ENCODE data around the gene REPS1.

REPS1 gene

GRCh38 chr6:138863321-138863720 is 124.7 kb downstream of the REPS1 start:
- TF ChIP-seq, protein P1, sequence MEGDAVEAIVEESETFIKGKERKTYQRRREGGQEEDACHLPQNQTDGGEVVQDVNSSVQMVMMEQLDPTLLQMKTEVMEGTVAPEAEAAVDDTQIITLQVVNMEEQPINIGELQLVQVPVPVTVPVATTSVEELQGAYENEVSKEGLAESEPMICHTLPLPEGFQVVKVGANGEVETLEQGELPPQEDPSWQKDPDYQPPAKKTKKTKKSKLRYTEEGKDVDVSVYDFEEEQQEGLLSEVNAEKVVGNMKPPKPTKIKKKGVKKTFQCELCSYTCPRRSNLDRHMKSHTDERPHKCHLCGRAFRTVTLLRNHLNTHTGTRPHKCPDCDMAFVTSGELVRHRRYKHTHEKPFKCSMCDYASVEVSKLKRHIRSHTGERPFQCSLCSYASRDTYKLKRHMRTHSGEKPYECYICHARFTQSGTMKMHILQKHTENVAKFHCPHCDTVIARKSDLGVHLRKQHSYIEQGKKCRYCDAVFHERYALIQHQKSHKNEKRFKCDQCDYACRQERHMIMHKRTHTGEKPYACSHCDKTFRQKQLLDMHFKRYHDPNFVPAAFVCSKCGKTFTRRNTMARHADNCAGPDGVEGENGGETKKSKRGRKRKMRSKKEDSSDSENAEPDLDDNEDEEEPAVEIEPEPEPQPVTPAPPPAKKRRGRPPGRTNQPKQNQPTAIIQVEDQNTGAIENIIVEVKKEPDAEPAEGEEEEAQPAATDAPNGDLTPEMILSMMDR (IDR thresholded peaks at IDR 0.05; ENCODE audit: low read depth, low read length, poor library complexity, severe bottlenecking) = no peak
- no peak for TF ChIP-seq EZH2phosphoT487 (IDR thresholded peaks at IDR 0.05; ENCODE audit: borderline replicate concordance, low read length)
- Histone ChIP-seq H3K4me3 (ENCODE audit: low read length) (no peak overlapping the region), H3K27ac (ENCODE audit: low read depth, low read length) (no peak overlapping the region), H3K9me2 (replicated peaks; ENCODE audit: control insufficient read depth, low read length) (no peaks in the 10 kb centered on the region), H4K20me1 (ENCODE audit: control insufficient read depth, insufficient read depth, low read depth, low read length) (no peaks in the 10 kb centered on the region), H3K4me1 (ENCODE audit: control insufficient read depth, low read length) (no peaks in the 10 kb centered on the region), H3K9me3 (ENCODE audit: control insufficient read depth, insufficient read depth, low read length) (no peaks in the 10 kb centered on the region), H3K36me3 (ENCODE audit: control insufficient read depth, low read length) (no peaks in the 10 kb centered on the region), H3F3A (ENCODE audit: control insufficient read depth, insufficient read depth) (no peaks in the 10 kb centered on the region), H3K4me2 (ENCODE audit: low read length) (no peak overlapping the region), H3K79me2 (ENCODE audit: control insufficient read depth, low read length) (no peaks in the 10 kb centered on the region), H3K27me3 (ENCODE audit: control insufficient read depth, low read length) (no peaks in the 10 kb centered on the region; the same call in none of the 2 replicates)

DNA sequence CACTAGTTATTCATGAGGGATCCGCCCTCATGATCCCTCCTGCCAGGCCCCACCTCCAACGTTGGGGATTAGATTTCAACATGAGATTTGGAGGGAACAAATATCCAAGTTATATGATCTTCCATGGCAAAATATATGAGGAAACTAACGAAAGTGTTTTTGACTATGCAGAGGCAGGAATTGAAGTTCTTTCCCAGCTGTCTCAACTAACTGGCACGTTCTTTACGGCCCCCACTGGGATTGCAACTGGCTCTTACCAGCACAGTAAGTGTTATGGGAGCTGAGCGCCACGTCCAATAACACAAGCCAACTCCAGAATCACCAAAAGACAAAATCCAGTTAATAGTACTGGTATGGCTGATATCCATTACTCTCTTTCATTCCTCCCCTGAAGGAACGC is 125.6 kb downstream of the REPS1 start:
- H3K9me3 ChIP-seq (ENCODE audit: control insufficient read depth, insufficient read depth, low read length) = no peaks in the 10 kb centered on the region
- H3F3A ChIP-seq (ENCODE audit: control insufficient read depth, insufficient read depth) = no peaks in the 10 kb centered on the region
- TF ChIP-seq EZH2phosphoT487 (IDR thresholded peaks at IDR 0.05; ENCODE audit: borderline replicate concordance, low read length) = no peak
- TF ChIP-seq, protein P1 (IDR thresholded peaks at IDR 0.05; ENCODE audit: low read depth, low read length, poor library complexity, severe bottlenecking) = no peak
- no peaks in the 10 kb centered on the region; the same call in none of the 2 replicates for H3K27me3 ChIP-seq (ENCODE audit: control insufficient read depth, low read length)
- H3K9me2 ChIP-seq (replicated peaks; ENCODE audit: control insufficient read depth, low read length) = no peaks in the 10 kb centered on the region
- H3K4me1 ChIP-seq (ENCODE audit: control insufficient read depth, low read length) = no peaks in the 10 kb centered on the region
- H4K20me1 ChIP-seq (ENCODE audit: control insufficient read depth, insufficient read depth, low read depth, low read length) = no peaks in the 10 kb centered on the region
- H3K79me2 ChIP-seq (ENCODE audit: control insufficient read depth, low read length) = no peaks in the 10 kb centered on the region
- no peaks in the 10 kb centered on the region for H3K36me3 ChIP-seq (ENCODE audit: control insufficient read depth, low read length)
- no peak overlapping the region for H3K27ac ChIP-seq (ENCODE audit: low read depth, low read length)
- H3K4me2 ChIP-seq (ENCODE audit: low read length) = no peak overlapping the region
- H3K4me3 ChIP-seq (ENCODE audit: low read length) = no peak overlapping the region

DNA sequence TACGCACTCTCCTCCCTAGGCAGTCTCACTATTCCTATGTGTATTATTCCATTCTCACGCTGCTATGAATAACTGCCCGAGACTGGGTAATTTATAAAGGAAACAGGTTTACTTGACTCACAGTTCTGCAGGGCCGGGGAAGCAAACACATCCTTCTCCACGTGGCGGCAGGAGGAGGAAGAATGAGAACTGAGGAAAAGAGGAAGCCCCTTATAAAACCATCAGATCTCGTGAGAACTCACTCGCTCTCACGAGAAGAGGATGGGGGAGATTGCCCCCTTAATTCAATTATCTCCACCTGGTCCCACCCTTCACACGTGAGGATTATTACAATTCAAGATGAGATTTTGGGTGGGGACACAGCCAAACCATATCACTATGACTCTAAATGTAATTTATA is 130.3 kb downstream of the REPS1 start:
- TF ChIP-seq EZH2phosphoT487 (IDR thresholded peaks at IDR 0.05; ENCODE audit: borderline replicate concordance, low read length) = no peak
- TF ChIP-seq, protein P1 (IDR thresholded peaks at IDR 0.05; ENCODE audit: low read depth, low read length, poor library complexity, severe bottlenecking) = no peak
- H3F3A ChIP-seq (ENCODE audit: control insufficient read depth, insufficient read depth) = no peaks in the 10 kb centered on the region

More for the DNA sequence above, 130.3 kb downstream of the REPS1 start:
- Histone ChIP-seq H3K27me3 (ENCODE audit: control insufficient read depth, low read length) (peaks cover 3% of the 10 kb centered on the region), H3K9me2 (replicated peaks; ENCODE audit: control insufficient read depth, low read length) (no peaks in the 10 kb centered on the region), H3K4me2 (ENCODE audit: low read length) (no peak overlapping the region), H3K79me2 (ENCODE audit: control insufficient read depth, low read length) (no peaks in the 10 kb centered on the region), H3K4me1 (ENCODE audit: control insufficient read depth, low read length) (no peaks in the 10 kb centered on the region), H3K36me3 (ENCODE audit: control insufficient read depth, low read length) (no peaks in the 10 kb centered on the region), H4K20me1 (ENCODE audit: control insufficient read depth, insufficient read depth, low read depth, low read length) (no peaks in the 10 kb centered on the region), H3K9me3 (ENCODE audit: control insufficient read depth, insufficient read depth, low read length) (no peaks in the 10 kb centered on the region), H3K27ac (ENCODE audit: low read depth, low read length) (no peak overlapping the region), H3K4me3 (ENCODE audit: low read length) (no peak overlapping the region)

All from DOHH2 (cell line).